HCT116 (cell line): ENCODE results near the gene WNK1. TPM values are rescaled to one million over a fixed set of nuclear protein-coding genes. Genes with fewer than 3 reads are reported as not detected.
"Not testable (repeated sequence)": the region's sequence is repeated elsewhere in the genome, so short reads cannot be mapped to it uniquely, and the experiment has no call there.

ENCODE experiments used
- ATAC-seq: fragments of 200-7000 bp; cut with Tn5 transposase; 2 replicates; pipeline ENCODE4 v1.9.1; 2020; ENCODE audit warnings: mild to moderate bottlenecking, moderate library complexity
- BruUV-seq: library from RNA; stranded (reverse); fragments of 400-500 nt; replicated peaks from 2 replicates; lab custom pipeline; 2021; lab: Mats Ljungman, UMichigan
- CTCF ChIA-PET: fragments of 300-600 bp; sonication (Branson Sonifier 250); formaldehyde crosslinking; loops from one replicate; lab custom pipeline; 2021; ENCODE audit warnings: antibody characterized with exemption; lab: Charles Lee
- POLR2A ChIA-PET: fragments of 300-600, 350-600 bp; sonication (Branson Sonifier 250); formaldehyde crosslinking; loops from one replicate; lab custom pipeline; 2021; ENCODE audit warnings: antibody characterized with exemption; lab: Charles Lee
- RAD21 ChIA-PET, 2 experiments: fragments of 300-600 bp; sonication (Branson Sonifier 250); formaldehyde crosslinking; loops; one replicate each; lab custom pipeline; 2023; ENCODE audit warnings: low total read pairs in 2 of 2; ENCODE audit not compliant: uncharacterized antibody in 2 of 2, unreplicated experiment in 2 of 2, low non-redundant PET in 1 of 2; lab: Charles Lee
- DNase-seq: peaks from one replicate; pipeline ENCODE4 v3.0.0-alpha.2; 2010; ENCODE audit warnings: low read depth, low spot score
- H2AFZ ChIP-seq: fragments of 200-600 bp; shearing (Covaris generic), sonication (generic); 2 replicates; pipeline ENCODE4 v1.6.1; 2017; ENCODE audit warnings: low read depth, mixed run types, mixed read lengths, antibody characterized with exemption, low read length; ENCODE audit not compliant: poor library complexity, severe bottlenecking
- H3K27ac ChIP-seq: 2 replicates; pipeline ENCODE4 v1.5.1; 2012; ENCODE audit warnings: low read depth, low read length
- H3K27me3 ChIP-seq: fragments of 200-600 bp; sonication (generic); 2 replicates; pipeline ENCODE4 v1.6.1; 2016; ENCODE audit warnings: mixed run types, low read length, mixed read lengths; ENCODE audit not compliant: insufficient read depth
- H3K36me3 ChIP-seq, 2 experiments: fragments of 200-500 bp in 1 of 2; fragments of 200-600 bp in 1 of 2; sonication (Bioruptor generic) in 1 of 2; sonication (generic) in 1 of 2; 2 replicates each; pipeline versions ENCODE4 v1.5.1 to v1.6.1; 2014 to 2016; ENCODE audit warnings: low read length in 2 of 2, inconsistent platforms in 1 of 2, mixed read lengths in 1 of 2, mixed run types in 1 of 2; ENCODE audit not compliant: insufficient read depth in 2 of 2, control insufficient read depth in 1 of 2
- H3K4me1 ChIP-seq, 2 experiments: fragments of 200-600 bp in 1 of 2; sonication (generic) in 1 of 2; 2 replicates each; pipeline versions ENCODE4 v1.5.1 to v1.6.1; 2012 to 2017; ENCODE audit warnings: low read length in 2 of 2, inconsistent platforms in 1 of 2, mild to moderate bottlenecking in 1 of 2, mixed read lengths in 1 of 2, mixed run types in 1 of 2, moderate library complexity in 1 of 2; ENCODE audit not compliant: insufficient read depth in 2 of 2, control insufficient read depth in 1 of 2
- H3K4me2 ChIP-seq: fragments of 200-600 bp; sonication (generic); 2 replicates; pipeline ENCODE4 v1.6.1; 2017; ENCODE audit warnings: mixed run types, low read length, mixed read lengths
- H3K4me3 ChIP-seq, 2 experiments: fragments of 200-600 bp in 1 of 2; sonication (generic) in 1 of 2; replicated peaks in 1 of 2; 2 replicates each; pipeline ENCODE4 v1.5.1; 2011 to 2016; ENCODE audit warnings: low read length in 2 of 2, control low read depth in 1 of 2, low read depth in 1 of 2, mild to moderate bottlenecking in 1 of 2, mixed read lengths in 1 of 2, mixed run types in 1 of 2
- H3K79me2 ChIP-seq: fragments of 200-600 bp; sonication (generic); 2 replicates; pipeline ENCODE4 v1.6.1; 2017; ENCODE audit warnings: mild to moderate bottlenecking, mixed run types, low read length, moderate library complexity, mixed read lengths; ENCODE audit not compliant: insufficient read depth
- H3K9ac ChIP-seq: fragments of 200-600 bp; sonication (generic); 2 replicates; pipeline ENCODE4 v1.6.1; 2016; ENCODE audit warnings: low read length, mixed read lengths
- H3K9me2 ChIP-seq: fragments of 200-600 bp; sonication (generic), shearing (Covaris generic); 2 replicates; pipeline ENCODE4 v1.6.1; 2017; ENCODE audit warnings: mixed run types, mild to moderate bottlenecking, moderate library complexity; ENCODE audit not compliant: insufficient read depth
- H3K9me3 ChIP-seq, 2 experiments: fragments of 200-500 bp in 1 of 2; fragments of 200-600 bp in 1 of 2; sonication (Bioruptor generic) in 1 of 2; sonication (generic) in 1 of 2; 2 replicates each; pipeline ENCODE4 v1.6.1; 2014 to 2017; ENCODE audit warnings: low read length in 2 of 2, mixed read lengths in 2 of 2, inconsistent platforms in 1 of 2, low read depth in 1 of 2, mild to moderate bottlenecking in 1 of 2, mixed run types in 1 of 2, moderate library complexity in 1 of 2; ENCODE audit not compliant: control insufficient read depth in 1 of 2, insufficient read depth in 1 of 2
- H4K20me1 ChIP-seq: fragments of 200-600 bp; sonication (generic), shearing (Covaris generic); 2 replicates; pipeline ENCODE4 v1.6.1; 2017; ENCODE audit warnings: mixed run types, mild to moderate bottlenecking, moderate library complexity; ENCODE audit not compliant: insufficient read depth
- CBX3 ChIP-seq: IDR thresholded peaks from 2 replicates; pipeline ENCODE4 v1.6.1; 2012; ENCODE audit warnings: low read depth
- CEBPB ChIP-seq: IDR thresholded peaks from 2 replicates; pipeline ENCODE4 v1.6.1; 2012; ENCODE audit warnings: low read depth
- EGR1 ChIP-seq: IDR thresholded peaks from 2 replicates; pipeline ENCODE4 v1.6.1; 2012; ENCODE audit warnings: low read depth
- EZH2phosphoT487 ChIP-seq: fragments of 200-600 bp; IDR thresholded peaks from 2 replicates; pipeline ENCODE4 v1.6.1; 2018; ENCODE audit warnings: antibody characterized with exemption, borderline replicate concordance
- JUND ChIP-seq: IDR thresholded peaks from 2 replicates; pipeline ENCODE4 v1.6.1; 2012
- POLR2AphosphoS5 ChIP-seq: IDR thresholded peaks from 2 replicates; pipeline ENCODE4 v1.6.1; 2011; ENCODE audit warnings: mild to moderate bottlenecking, low read depth, low read length, moderate library complexity
- SP1 ChIP-seq: IDR thresholded peaks from 2 replicates; pipeline ENCODE4 v1.6.1; 2012; ENCODE audit warnings: low read depth
- ZBTB33 ChIP-seq: IDR thresholded peaks from 2 replicates; pipeline ENCODE4 v1.6.1; 2011; ENCODE audit warnings: mild to moderate bottlenecking, low read length, moderate library complexity; ENCODE audit not compliant: insufficient replicate concordance; ENCODE audit errors: extremely low read depth
- ZFX ChIP-seq: fragments of 450-650 bp; IDR thresholded peaks from 2 replicates; pipeline ENCODE4 v1.6.1; 2017
- intact Hi-C: fragments of 100-400 bp; cut with micrococcal nuclease; formaldehyde crosslinking; loops from 2 replicates; pipeline ENCODE4 v1.10.0; 2022
- total RNA-seq: library from RNA; stranded (reverse); gene quantifications from one replicate; pipeline ENCODE4 v1.2.1, GENCODE V29; 2021; ENCODE audit not compliant: unreplicated experiment

Gene WNK1
- total RNA-seq, 1 experiment from 2014 or later = 81.0 TPM

- TF ChIP-seq ZBTB33 (no peak), JUND (no peak), CBX3 (0 out of 2 replicates have a peak, but pooled peaks have one; percentile 54), EZH2phosphoT487 (no peak), POLR2AphosphoS5 (peak; percentile 96), SP1 (peak; percentile 65), CEBPB (no peak)
Measured at GRCh38 chr12:751999-752694, at the start of gene WNK1 (continued).

DNA sequence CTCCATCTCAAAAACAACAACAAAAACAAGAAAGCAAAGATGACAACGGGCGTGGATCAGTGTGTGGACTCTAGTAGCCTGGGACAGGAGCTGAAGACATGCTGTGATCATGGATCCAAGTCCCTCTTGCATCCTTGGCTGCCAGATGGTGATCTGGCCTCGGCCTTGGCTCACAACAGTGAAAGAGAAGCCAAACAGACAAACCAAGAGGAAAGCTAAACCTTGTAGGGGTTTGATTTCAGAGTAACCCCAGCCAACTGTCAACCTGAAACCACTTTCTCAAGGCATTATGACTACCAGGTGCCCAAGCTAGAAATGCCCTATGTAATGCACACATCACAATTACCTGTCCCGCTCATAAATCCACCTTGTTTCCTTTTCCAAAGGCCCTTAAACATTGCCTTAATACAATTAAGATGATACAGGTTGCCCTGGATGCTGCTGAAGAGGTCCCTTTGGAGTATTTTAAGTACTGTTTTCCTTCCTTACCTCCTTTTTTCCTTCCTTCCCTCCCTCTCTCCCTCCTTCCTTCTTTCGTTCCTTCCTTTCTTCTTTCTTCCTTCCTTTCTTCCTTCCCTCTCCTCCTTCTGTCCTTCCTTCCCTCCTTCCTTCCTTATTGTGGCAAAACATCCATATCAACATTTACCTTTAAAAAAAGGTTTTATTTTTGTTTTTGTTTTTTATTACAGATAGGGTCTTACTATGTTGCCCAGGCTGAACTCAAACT lies 47.7 kb upstream of the WNK1 start:
- POLR2A ChIA-PET = interaction anchor here (1.2 kb wide), 1 partner anchor 10 kb away, joined by 3 read pairs; no protein-coding TSS in a partner anchor
- TF ChIP-seq SP1 (no peak), EZH2phosphoT487 (no peak), EGR1 (no peak), CBX3 (no peak), ZFX (no peak), ZBTB33 (no peak), CEBPB (no peak)

DNA sequence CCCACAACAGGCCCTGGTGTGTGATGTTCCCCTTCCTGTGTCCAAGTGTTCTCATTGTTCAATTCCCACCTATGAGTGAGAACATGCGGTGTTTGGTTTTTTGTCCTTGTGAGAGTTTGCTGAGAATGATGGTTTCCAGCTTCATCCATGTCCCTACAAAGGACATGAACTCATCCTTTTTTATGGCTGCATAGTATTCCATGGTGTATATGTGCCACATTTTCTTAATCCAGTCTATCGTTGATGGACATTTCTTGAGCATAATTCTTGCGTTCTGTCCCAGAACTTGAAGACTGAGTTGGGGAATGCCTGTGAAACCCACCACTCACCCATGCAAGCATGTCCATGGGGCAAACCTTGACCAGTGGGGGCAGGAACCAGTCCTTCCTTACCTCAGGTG lies 44.3 kb upstream of the WNK1 start:
- H3K36me3 ChIP-seq, ATAC-seq, POLR2A ChIA-PET, intact Hi-C loops, H3K4me3 ChIP-seq, H3K79me2 ChIP-seq, H3K27me3 ChIP-seq, CTCF ChIA-PET, H3K9ac ChIP-seq, H3K9me2 ChIP-seq, H3K27ac ChIP-seq, BruUV-seq, H3K4me2 ChIP-seq, H3K4me1 ChIP-seq, H4K20me1 ChIP-seq, H3K9me3 ChIP-seq, RAD21 ChIA-PET, H2AFZ ChIP-seq, DNase-seq: not testable (repeated sequence)

More for the DNA sequence above, 47.7 kb upstream of the WNK1 start:
- Histone ChIP-seq H3K4me3 (no peak overlapping the region), H3K9me2 (no peaks in the 10 kb centered on the region), H4K20me1 (no peaks in the 10 kb centered on the region), H2AFZ (no peak overlapping the region), H3K27me3 (no peaks in the 10 kb centered on the region), H3K79me2 (no peaks in the 10 kb centered on the region), H3K36me3 (no peaks in the 10 kb centered on the region), H3K9ac (no peak overlapping the region), H3K4me2 (no peak overlapping the region), H3K4me1 (no peaks in the 10 kb centered on the region), H3K9me3 (no peaks in the 10 kb centered on the region), H3K27ac (no peak overlapping the region)
- ChIA-PET CTCF (no interaction called here), RAD21 (no interaction called here)
- intact Hi-C loops = no loop called here
- no peak for ATAC-seq
- BruUV-seq = no TSS peak
- no peak for DNase-seq
